SK-N-MC (cell line): ENCODE data around the gene C9orf78.

Experiments
- EZH2 ChIP-seq: fragments of 200-600 bp; sonication (generic); IDR thresholded peaks from one replicate; pipeline ENCODE4 v1.6.1; 2017; ENCODE audit warnings: antibody characterized with exemption
- POLR2AphosphoS5 ChIP-seq: IDR thresholded peaks from 2 replicates; pipeline ENCODE4 v1.6.1; 2012; ENCODE audit warnings: mild to moderate bottlenecking, low read depth, low read length, borderline replicate concordance

- no peak for TF ChIP-seq EZH2
- TF ChIP-seq POLR2AphosphoS5, result no peak
These were observed 43.2 kb upstream of the C9orf78 start for GRCh38 chr9:129878291-129878690.
